KOPT-K1 (cell line): Measurements from ENCODE around the gene YIPF4.

Experiments
- H3K27ac ChIP-seq: fragments of 200-600 bp; sonication (generic); 2 replicates; pipeline ENCODE4 v1.5.1; 2016; ENCODE audit warnings: antibody characterized with exemption, mild to moderate bottlenecking, low read depth, low read length; ENCODE audit not compliant: poor library complexity, severe bottlenecking
- H3K36me3 ChIP-seq: fragments of 200-600 bp; sonication (generic); 2 replicates; pipeline ENCODE4 v1.5.1; 2017; ENCODE audit warnings: antibody characterized with exemption, mild to moderate bottlenecking, low read length, moderate library complexity; ENCODE audit not compliant: insufficient read depth
- H3K9me3 ChIP-seq: fragments of 200-600 bp; sonication (generic); 2 replicates; pipeline ENCODE4 v1.5.1; 2017; ENCODE audit warnings: antibody characterized with exemption, low read length, mild to moderate bottlenecking; ENCODE audit not compliant: insufficient read depth, poor library complexity, severe bottlenecking

YIPF4 gene

GRCh38 chr2:32277674-32278477 is at the start of gene YIPF4:
Gene YIPF4, plus strand, starts transcription at chr2:32277904. Its CDS starts 252 bp downstream, at chr2:32278156.
- peaks cover 24% of the 10 kb centered on the region for H3K36me3 ChIP-seq
- H3K9me3 ChIP-seq, result no peaks in the 10 kb centered on the region
- peak within 1 kb of the TSS; percentile 74 for H3K27ac ChIP-seq

GRCh38 chr2:32228181-32228580 is 49.5 kb upstream of the YIPF4 start:
- Histone ChIP-seq H3K9me3 (no peaks in the 10 kb centered on the region), H3K36me3 (peaks cover 27% of the 10 kb centered on the region), H3K27ac (no peak overlapping the region)

GRCh38 chr2:32229635-32230034 is 48.1 kb upstream of the YIPF4 start:
- H3K36me3 ChIP-seq, result peaks cover 13% of the 10 kb centered on the region; the same call in 1 of the 2 replicates
- H3K27ac ChIP-seq, result no peak overlapping the region
- H3K9me3 ChIP-seq, result no peaks in the 10 kb centered on the region

GRCh38 chr2:32231959-32232358 is 45.7 kb upstream of the YIPF4 start:
- H3K27ac ChIP-seq, result no peak overlapping the region
- no peaks in the 10 kb centered on the region for H3K36me3 ChIP-seq
- H3K9me3 ChIP-seq, result no peaks in the 10 kb centered on the region

DNA sequence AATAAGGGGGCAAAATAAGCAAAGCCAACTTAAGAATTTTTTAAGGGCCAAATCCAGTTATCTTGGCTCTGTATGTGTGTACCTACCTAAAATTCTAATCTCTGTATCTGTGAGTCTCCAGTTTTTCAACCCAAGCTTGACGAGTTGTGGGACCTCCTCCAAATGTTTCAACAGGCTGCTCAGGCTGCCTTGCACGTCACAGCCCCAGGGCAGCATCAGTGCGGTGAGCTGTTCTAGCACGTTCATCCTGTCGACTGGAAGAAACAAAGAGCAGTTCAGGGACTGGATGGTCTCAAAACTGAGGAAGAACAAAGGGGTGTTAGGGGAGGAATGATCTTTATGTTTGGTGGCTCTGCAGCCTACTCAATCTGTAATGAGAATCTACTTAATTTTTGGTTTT is 42.4 kb upstream of the YIPF4 start:
- H3K36me3 ChIP-seq, result no peaks in the 10 kb centered on the region
- no peaks in the 10 kb centered on the region for H3K9me3 ChIP-seq
- no peak overlapping the region for H3K27ac ChIP-seq

- H3K36me3 ChIP-seq, result no peaks in the 10 kb centered on the region
- no peaks in the 10 kb centered on the region for H3K9me3 ChIP-seq
- H3K27ac ChIP-seq, result no peak overlapping the region
Measured at GRCh38 chr2:32237488-32237887, 40.2 kb upstream of the YIPF4 start.

GRCh38 chr2:32237996-32238395 is 39.7 kb upstream of the YIPF4 start:
- H3K27ac ChIP-seq, result no peak overlapping the region

GRCh38 chr2:32242331-32242730 is 35.4 kb upstream of the YIPF4 start:
- H3K27ac ChIP-seq, result no peak overlapping the region
- no peaks in the 10 kb centered on the region for H3K9me3 ChIP-seq
- no peaks in the 10 kb centered on the region for H3K36me3 ChIP-seq

More at GRCh38 chr2:32237996-32238395, 39.7 kb upstream of the YIPF4 start:
- no peaks in the 10 kb centered on the region for H3K36me3 ChIP-seq
- no peaks in the 10 kb centered on the region for H3K9me3 ChIP-seq

DNA sequence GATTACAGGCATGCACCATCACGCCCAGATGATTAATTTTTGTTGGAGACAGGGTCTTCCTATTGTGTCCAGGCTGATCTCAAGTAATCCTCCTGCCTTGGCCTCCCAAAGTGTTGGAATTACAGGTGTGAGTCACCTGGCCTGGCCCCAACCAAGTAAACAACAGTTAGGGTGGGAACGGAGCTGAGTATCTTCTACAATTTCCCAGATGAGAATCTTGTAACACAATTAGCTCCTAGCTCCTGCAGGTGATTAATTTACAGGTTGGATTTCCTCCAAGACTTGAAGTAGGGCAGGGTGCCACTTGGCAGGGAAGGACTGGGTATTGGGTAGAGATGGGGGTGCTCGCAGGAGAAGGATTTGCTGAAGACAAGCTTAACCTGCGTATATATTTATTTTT is 30.8 kb upstream of the YIPF4 start:
- no peak overlapping the region for H3K27ac ChIP-seq

GRCh38 chr2:32248299-32248698 is 29.4 kb upstream of the YIPF4 start:
- H3K9me3 ChIP-seq, result no peaks in the 10 kb centered on the region
- H3K27ac ChIP-seq, result no peak overlapping the region
- H3K36me3 ChIP-seq, result no peaks in the 10 kb centered on the region

More for the DNA sequence above, 30.8 kb upstream of the YIPF4 start:
- Histone ChIP-seq H3K36me3 (no peaks in the 10 kb centered on the region), H3K9me3 (no peaks in the 10 kb centered on the region)

- Histone ChIP-seq H3K36me3 (no peaks in the 10 kb centered on the region), H3K27ac (no peak overlapping the region), H3K9me3 (no peaks in the 10 kb centered on the region)
Measured at GRCh38 chr2:32249731-32250236, 27.9 kb upstream of the YIPF4 start.

DNA sequence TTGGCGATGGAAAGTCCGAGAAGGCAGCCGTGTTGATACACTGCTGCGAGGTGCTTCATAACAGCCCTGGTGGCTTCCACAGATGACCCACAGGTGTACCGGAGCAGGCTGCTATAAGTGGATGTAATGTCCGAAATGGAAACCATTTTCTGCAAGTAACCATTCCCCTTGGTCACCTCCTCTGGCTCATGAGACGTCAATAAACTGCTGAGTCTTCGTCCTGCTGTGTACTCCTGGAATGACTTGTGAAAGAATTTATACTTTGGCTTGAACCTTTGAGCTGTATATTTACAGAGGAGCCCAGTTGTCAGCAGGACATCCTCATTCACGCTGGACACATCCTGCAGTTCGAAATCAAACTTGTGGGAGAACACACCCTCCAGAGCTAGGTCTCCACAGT is 27.4 kb upstream of the YIPF4 start:
- Histone ChIP-seq H3K36me3 (no peaks in the 10 kb centered on the region), H3K9me3 (no peaks in the 10 kb centered on the region)

GRCh38 chr2:32258242-32258641 is 19.5 kb upstream of the YIPF4 start:
- H3K36me3 ChIP-seq, result no peaks in the 10 kb centered on the region
- no peak overlapping the region for H3K27ac ChIP-seq
- no peaks in the 10 kb centered on the region for H3K9me3 ChIP-seq

More for the DNA sequence above, 27.4 kb upstream of the YIPF4 start:
- no peak overlapping the region for H3K27ac ChIP-seq

DNA sequence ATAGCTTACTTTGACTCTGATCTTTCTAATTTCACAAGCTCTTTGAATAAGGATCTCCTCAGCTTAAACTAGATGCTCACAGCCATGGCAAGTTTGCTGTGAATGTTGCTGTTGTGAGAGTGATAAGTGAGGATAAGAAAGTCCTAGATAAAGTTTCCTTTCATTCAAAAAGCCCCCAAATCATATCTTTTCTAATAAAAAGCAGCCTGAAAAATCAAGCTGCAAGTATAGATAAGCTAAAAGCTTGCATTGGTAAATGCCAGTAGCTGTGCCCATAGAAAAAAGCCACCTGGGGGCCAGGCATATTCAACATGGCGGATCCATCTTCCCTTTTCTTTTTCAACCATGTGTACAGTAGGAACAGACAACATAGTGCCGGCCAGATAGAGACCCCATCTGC is 17.3 kb upstream of the YIPF4 start:
- Histone ChIP-seq H3K27ac (no peak overlapping the region), H3K9me3 (no peaks in the 10 kb centered on the region), H3K36me3 (no peaks in the 10 kb centered on the region)

DNA sequence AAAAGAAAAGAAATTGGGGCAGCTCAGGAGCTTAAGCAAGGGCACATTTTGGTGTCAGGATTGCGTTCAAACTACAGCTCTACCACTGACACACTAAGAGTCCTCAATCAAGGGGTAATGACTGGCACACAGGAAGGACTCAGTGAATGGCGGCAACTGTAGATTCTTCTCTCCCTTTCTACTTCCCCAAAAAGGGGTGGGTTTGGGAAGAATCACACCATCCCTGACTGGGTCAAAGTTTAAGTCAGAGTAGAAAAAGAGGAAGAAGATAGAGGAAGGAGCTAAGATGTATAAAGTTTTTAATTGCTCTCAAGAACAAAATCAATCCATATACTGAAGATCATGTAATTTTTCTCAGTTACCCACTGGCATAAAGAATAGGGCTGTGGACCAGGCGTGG is 15.6 kb upstream of the YIPF4 start:
- Histone ChIP-seq H3K9me3 (no peaks in the 10 kb centered on the region), H3K27ac (no peak overlapping the region), H3K36me3 (no peaks in the 10 kb centered on the region)
